GM18907 (cell line): ENCODE data around the gene CYB5D1.
A peak's percentile ranks its signal among the peaks of the same experiment; 100 is the strongest.
"Not testable (repeated sequence)": the region's sequence is repeated elsewhere in the genome, so short reads cannot be mapped to it uniquely, and the experiment has no call there.

Experiments
- ATAC-seq: cut with Tn5 transposase; IDR thresholded peaks from one replicate; pipeline ENCODE4 v1.9.1; 2021; ENCODE audit warnings: mild to moderate bottlenecking, moderate library complexity; ENCODE audit not compliant: unreplicated experiment

The CYB5D1 gene, protein sequence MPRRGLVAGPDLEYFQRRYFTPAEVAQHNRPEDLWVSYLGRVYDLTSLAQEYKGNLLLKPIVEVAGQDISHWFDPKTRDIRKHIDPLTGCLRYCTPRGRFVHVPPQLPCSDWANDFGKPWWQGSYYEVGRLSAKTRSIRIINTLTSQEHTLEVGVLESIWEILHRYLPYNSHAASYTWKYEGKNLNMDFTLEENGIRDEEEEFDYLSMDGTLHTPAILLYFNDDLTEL

DNA sequence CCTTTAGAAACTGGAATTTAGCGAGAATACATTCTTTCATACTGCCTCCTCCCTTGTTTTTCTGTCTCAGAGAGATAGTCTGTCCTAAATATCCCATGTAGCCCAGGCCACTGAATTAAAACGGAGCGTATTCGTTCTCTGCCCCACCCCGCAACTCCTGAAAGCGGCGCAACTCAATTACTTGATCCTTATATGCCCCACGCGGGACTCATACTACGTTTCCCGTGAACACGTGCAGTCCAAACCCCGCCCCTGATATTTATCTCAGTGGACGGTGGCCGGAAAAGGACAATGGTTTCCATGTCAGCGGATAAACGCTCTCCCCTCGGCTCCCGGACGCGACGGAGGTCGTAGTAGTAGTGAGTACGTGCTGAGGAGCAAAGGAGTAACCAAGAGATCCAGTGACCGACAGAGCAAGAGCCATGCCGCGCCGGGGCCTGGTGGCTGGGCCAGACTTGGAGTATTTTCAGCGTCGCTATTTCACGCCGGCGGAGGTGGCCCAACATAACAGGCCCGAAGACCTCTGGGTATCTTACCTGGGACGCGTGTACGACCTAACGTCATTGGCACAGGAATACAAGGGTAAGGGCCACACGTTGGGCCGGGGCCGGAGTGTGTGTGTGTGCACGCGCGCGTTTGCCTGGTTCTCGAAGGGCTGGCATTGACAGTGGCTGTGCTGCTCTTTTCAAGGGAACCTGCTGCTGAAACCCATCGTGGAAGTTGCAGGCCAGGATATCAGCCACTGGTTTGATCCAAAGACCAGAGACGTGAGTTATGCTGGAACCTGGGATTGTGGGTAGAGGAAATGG is at the start of gene CYB5D1:
TSS of gene CYB5D1 (plus strand) at position 291 of the 809 bp plus-strand sequence. CDS start at position 423, 132 bp downstream.
- peak; percentile 49 for ATAC-seq

DNA sequence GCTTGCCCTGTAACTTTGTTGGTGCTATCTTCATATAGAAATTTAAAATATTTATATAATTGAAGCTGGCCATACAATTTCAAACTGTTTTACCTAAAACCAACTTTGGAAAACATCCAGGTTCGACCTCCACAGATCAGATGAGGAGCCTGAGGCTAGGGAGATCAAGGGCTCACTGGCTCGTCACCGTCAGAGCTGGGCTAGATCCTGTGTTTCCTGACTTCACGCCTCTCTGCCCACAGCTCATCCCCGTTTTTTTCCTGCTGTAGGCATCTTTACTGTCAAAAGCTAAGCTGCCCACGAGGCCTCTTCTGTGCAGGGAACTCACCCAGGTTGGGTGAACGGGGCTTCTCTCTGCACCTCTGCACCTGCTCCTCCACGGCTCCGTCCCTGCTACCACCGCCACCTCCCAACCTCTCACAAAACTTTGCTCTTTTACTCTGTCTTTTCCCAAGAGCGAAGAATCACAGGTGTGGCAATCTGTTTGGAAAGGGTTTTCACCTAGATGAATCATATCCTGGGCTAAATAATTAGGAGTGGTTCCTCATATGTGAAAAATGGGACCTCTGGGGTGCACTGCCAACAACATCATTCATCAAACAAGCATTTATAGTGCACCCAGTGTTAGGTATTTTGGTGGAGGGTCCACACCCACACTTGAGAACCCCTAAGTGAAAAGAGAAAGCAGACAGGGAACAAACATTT is 48.6 kb upstream of the CYB5D1 start:
- ATAC-seq = no peak

DNA sequence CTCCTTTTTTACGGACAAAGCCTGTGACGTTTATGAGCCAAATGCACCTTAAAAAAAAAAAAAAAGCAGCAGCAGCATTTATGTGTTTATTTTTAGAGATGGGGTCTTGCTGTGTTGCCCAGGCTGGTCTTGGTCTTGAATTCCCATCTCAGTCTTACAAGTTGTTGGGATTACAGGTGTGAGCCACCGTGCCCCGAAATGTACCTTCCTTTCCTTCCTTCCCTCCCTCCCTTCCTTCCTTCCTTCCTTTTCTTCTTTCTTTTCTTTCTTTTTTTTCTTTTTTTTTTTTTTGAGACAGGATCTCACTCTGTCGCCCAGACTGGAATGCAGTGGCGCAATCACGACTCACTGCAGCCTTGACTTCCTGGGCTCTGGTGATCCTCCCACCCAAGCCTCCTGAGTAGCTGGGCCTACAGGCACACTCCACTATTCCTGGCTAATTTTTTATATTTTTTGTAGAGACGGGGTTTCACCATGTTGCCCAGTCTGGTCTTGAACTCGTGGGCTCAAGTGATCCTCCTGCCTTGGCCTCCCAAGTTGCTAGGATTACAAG is 47.9 kb upstream of the CYB5D1 start:
- not testable (repeated sequence) for ATAC-seq

DNA sequence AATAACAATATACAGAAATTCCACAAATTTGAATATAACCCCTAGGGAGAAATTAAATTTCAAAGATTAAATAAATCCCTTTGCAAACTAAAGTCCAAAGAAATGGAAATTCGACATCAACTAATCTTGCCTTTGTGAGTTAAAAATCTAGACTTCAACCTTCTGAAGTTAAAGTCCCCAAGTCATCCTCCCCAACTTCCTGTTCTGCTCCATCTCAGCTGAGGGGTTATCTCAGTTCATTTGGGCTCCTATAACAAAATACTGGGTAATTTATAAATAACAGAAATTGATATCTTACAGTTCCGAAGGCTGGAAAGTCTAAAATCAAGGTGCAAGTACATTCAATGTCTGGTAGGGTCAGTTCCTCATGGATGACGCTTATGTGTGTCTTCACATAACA is 46.6 kb upstream of the CYB5D1 start:
- ATAC-seq = no peak

DNA sequence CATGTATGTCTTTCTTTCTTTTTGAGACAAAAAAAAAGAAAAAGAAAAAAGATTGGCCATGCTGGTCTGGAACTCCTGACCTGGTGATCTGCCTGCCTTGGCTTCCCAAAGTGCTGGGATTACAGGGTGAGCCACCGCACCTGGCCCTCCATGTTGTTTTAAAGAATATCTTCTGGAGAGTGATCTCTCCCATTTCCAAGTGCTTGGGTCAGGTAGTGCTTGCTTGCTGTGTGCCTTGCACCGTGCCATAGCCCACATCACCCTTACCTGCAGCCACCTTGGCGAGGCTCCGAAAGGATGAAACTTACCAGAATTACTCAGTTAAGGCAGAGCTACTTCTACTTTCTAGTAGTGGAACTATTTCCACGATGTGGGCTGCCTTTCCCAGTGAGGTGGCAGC is 42.8 kb upstream of the CYB5D1 start:
- no peak for ATAC-seq

DNA sequence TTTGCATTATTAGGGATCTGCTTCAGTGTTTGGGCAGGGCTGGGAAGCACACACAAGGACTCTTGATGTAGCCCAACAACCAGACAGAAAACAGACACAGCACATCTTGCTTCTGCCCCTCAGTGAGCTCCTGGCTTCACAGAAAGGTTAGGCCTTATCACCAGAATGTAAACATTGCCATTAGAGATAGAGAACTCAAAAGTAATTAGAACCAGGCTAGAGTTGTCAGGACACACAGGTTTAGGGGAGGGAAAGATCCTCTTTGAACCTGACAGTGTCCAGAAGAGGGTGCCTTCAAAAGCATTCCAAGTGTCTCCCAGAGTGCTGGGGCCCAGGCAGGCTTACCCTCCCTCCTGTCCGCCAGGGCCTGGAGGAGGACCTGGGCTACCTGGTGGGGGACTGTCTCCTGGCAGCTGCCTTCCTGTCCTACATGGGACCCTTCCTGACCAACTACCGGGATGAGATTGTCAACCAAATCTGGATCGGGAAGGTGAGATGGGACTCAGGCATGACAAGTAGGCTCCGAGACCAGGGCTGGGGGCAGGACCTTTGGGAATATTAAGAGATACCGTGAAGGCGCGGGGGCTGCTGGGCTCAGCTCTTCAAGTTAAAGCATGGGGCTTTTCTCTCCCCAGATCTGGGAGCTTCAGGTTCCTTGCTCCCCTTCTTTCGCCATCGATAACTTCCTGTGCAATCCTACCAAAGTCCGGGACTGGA is 40.7 kb upstream of the CYB5D1 start:
- ATAC-seq = no peak

DNA sequence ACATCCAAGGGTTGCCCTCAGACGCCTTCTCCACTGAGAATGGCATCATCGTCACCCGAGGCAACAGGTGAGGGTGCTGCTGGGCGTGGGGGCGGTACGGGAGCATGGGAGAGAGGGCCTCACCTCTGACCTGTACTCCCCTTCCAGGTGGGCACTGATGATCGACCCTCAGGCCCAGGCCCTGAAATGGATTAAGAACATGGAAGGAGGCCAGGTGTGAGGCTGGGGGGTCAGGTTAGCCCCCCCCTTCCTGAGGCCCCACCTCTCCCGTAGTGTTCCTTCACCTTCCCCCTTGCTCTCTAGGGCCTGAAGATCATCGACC is 40.2 kb upstream of the CYB5D1 start:
- no peak for ATAC-seq

DNA sequence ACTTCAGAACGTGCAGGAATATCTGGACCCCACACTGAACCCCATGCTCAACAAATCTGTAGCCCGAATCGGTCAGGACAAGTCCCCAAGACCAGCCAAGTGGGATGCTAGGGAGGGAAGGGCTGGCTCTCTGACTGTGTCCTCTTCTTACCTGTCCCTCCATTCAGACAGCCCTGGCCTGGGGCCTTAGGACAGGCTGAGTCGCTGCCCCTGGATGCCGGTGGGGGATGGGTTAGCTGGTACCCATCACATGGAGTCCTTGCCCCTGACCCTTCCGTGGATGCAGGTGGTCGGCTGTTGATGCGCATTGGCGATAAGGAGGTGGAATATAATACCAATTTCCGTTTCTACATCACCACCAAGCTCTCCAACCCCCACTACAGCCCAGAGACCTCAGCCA is 39.8 kb upstream of the CYB5D1 start:
- ATAC-seq = no peak

DNA sequence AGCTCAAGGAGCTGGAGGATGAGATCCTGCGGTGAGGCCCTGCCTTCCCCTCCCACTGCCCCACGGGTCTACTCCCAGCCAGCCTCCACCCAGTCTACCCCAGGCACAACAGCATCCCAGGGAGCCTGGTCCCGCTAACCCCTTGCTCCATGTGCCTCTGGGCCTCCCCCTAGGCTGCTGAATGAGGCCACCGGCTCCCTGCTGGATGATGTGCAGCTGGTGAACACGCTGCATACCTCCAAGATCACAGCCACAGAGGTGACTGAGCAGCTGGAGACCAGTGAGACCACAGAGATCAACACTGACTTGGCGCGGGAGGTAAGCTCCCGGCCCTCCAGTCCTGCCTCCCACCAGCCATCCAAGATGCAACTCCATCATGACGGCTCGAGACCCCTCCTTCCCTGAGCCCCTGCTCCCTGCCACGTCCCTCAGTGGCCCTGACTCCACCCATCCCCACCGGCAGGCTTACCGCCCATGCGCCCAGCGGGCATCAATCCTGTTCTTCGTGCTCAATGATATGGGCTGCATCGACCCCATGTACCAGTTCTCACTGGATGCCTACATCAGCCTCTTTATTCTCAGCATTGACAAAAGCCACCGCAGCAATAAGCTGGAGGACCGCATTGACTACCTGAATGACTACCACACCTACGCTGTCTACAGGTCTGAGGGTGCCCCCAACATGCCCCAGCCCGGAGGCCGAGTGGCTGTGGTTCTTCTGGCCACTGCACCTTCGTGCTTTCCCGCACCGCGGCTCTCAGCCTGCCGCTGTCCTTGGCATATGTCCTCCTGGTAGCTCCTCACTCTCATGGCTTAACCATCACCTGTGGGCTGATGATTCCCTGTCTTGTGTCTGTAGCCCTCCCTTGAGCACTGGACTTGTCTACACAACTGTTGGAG is 38.8 kb upstream of the CYB5D1 start:
- ATAC-seq = no peak

DNA sequence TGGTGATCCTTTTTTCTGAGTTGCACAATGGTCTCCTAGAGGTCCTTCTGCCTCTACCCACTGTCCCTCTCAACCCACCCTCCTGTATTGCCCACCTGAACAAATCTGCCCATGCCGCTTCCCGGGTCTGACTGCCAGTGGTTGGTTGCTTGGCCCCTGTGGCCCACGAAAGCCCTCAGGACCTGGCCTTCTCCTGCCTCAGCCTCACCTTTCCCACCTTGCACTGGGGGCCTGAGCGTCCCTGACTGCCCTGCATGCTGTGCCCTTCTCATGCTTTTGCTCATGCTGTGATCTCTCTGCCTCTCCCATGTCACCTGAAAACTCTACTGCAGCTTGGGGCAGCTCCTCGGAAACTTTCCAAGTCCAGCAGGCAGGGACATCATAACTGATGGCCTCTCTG is 37.6 kb upstream of the CYB5D1 start:
- no peak for ATAC-seq

DNA sequence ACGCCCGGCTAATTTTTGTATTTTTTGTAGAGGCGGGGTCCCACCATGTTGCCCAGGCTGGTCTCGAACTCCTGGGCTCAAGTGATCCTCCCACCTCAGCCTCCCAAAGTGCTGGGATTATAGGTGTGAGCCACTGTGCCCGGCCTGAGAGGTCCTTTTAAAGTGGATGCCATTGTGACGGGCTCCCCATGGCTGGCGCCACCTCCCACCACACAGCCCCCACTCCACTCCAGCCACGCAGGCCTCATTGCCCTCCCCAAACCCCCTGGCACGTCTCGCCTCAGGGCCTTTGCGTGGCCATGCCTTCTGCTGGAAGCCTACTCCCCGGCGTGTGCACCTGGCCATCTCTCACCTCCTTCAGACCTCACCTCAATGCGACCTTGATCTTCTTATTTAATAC is 35.7 kb upstream of the CYB5D1 start:
- no peak for ATAC-seq

DNA sequence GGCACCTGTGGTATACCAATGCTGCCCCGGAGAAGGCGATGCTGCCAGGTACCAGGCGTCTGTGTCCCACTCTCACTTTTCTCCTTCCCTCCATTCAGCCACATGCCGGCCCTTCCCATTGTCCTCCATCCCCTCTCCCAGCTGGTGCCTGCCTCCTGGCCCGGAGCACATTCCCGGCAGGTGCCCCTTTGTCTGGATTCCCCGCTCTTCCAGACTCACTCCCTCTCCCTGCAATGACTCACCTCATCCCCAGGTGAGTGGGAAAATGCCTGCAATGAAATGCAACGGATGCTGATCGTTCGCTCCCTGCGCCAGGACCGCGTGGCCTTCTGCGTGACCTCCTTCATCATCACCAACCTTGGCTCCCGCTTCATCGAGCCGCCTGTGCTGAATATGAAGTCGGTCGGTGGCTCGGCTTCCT is 34.2 kb upstream of the CYB5D1 start:
- ATAC-seq = no peak

DNA sequence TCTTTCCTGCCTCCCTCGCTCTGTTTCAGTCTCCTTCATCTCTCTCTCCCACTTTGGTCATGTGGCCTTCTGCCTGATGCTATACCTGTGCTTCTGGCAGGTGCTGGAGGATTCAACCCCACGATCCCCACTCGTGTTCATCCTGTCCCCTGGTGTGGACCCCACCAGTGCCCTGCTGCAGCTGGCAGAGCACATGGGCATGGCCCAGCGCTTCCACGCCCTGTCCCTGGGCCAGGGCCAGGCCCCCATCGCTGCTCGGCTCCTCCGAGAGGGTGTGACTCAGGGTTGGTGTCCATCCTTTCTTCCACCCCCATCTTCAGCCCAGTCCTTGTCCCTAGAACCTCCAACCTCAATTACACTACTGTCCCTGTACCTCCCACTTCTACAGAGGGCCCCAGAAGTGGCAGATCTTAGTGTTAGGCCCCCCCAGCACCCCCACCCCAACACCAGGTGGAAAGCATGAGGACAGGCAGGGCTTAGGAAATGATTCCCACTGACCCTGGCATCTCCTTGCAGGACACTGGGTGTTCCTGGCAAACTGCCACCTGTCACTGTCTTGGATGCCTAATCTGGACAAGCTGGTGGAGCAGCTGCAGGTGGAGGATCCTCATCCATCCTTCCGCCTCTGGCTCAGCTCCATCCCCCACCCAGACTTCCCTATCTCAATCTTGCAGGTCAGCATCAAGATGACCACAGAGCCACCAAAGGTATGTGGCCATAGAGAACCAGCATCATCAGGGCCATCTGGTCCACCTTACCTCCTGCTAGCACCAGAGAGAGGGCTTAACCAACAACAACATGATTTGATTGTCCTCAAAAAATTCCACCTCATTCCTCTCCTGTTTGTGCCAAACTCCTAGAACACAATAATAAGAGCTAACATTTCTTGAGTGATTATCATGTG is 33.5 kb upstream of the CYB5D1 start:
- no peak for ATAC-seq

DNA sequence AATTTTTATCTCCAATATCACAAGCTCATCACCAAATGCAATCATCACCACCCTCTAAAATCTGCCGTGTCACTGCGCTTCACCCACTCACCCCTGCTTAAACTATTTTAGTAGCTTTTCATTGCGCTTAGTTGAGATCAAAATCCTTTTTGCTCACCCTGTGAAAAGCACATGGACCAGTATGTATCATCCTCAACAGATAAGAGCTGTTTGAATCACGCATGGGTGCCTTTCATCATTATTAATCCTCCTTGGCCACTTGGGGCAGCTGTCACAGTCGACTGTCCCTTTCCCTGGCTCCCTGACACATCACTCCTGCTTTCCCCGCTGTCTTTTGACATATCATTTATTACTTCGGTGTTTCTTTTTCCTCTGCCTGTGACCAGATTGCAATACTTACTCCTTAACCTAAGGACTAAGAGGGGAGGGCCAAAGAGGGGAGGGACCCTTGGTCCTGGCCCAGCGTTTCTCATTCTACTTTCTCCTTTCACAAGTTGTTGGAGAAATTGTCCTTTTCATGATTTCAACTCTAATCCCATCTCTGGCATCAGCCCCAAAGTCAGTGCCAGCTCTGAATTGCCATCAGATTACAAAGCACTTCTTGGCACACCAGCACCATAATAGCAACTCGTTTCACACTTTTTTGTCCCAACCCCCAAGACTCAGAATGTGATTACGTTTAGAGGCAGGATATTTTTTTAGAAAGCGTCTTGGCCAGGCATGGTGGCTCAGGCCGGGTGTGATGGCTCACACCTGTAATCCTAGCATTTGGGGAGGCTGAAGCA is 32.4 kb upstream of the CYB5D1 start:
- no peak for ATAC-seq

DNA sequence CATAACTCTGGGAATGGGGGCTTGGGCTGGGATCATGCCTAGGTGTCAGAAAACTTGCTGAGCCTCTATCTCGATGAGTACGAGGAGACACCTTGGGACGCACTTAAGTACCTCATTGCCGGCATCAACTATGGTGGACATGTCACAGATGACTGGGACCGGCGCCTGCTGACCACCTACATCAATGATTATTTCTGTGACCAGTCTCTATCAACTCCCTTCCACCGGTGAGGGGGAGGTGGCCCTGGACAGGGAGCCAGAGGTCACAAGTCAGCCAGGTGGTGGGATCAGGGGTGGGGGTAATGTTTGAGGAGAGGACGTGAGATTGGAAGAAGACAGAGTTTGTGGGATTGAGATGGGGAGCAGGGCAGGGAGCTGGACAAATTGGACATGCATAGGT is 27.2 kb upstream of the CYB5D1 start:
- no peak for ATAC-seq

DNA sequence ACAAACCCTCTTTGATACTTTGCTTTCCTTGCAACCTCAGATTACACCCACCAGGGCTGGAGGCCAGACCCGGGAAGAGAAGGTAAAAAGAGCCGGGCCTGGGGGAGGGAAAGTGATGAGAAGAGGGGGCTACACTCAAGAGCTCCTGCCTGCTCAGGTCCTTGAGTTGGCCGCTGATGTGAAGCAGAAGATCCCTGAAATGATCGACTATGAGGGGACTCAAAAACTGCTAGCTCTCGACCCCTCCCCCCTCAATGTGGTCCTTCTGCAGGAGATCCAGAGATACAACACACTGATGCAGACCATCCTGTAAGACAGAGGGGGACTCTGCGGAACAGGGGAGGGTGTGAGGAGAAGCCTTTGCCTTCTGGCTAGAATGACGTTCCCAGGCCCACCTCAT is 26.6 kb upstream of the CYB5D1 start:
- no peak for ATAC-seq

DNA sequence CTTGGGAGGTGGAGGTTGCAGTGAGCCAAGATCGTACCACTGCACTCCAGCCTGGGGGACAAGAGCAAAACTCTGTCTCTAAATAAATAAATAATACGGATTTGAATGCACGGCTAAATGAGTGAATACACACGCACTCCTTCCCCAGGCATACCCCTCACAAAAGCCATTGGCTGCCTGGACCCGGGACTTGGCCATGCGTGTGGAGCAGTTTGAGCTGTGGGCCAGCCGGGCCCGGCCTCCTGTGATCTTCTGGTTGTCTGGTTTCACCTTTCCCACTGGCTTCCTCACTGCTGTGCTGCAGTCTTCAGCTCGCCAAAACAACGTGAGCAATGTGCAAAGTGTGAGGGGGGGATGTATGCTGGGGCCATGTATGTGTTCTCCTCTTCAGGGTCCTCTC is 25.4 kb upstream of the CYB5D1 start:
- no peak for ATAC-seq
